OCI-LY7 (cell line): ENCODE results near the gene VWA5B2. TPM values are rescaled to one million over a fixed set of nuclear protein-coding genes. Genes with fewer than 3 reads are reported as not detected.

ENCODE experiments used
- BruUV-seq: library from RNA; stranded (reverse); fragments of 400-500 nt; replicated peaks from 2 replicates; lab custom pipeline; 2021; lab: Mats Ljungman, UMichigan
- CTCF ChIA-PET: fragments of 300-600 bp; sonication (Branson Sonifier 250); formaldehyde crosslinking; loops from one replicate; lab custom pipeline; 2022; ENCODE audit warnings: antibody characterized with exemption; ENCODE audit not compliant: unreplicated experiment; lab: Charles Lee
- POLR2A ChIA-PET: fragments of 300-600 bp; sonication (Branson Sonifier 250); formaldehyde crosslinking; loops from one replicate; lab custom pipeline; 2022; ENCODE audit warnings: antibody characterized with exemption; lab: Charles Lee
- DNase-seq: peaks from one replicate; pipeline ENCODE4 v3.0.0-alpha.2; 2015; ENCODE audit warnings: low spot score
- H2AFZ ChIP-seq: fragments of 200-600 bp; sonication (generic), shearing (Covaris generic); 2 replicates; pipeline ENCODE4 v1.6.1; 2014; ENCODE audit warnings: mild to moderate bottlenecking, antibody characterized with exemption, low read length, moderate library complexity
- H3K27ac ChIP-seq: fragments of 200-600 bp; sonication (generic); 2 replicates; pipeline ENCODE4 v1.5.1; 2014; ENCODE audit warnings: mixed run types, low read depth, mild to moderate bottlenecking, moderate library complexity, low read length, inconsistent platforms; ENCODE audit not compliant: poor library complexity, severe bottlenecking
- H3K36me3 ChIP-seq: fragments of 200-600 bp; sonication (generic); 2 replicates; pipeline ENCODE4 v1.6.1; 2014; ENCODE audit warnings: mild to moderate bottlenecking, antibody characterized with exemption, low read length, moderate library complexity, mixed read lengths; ENCODE audit not compliant: insufficient read depth
- H3K4me1 ChIP-seq: fragments of 200-600 bp; sonication (generic); 2 replicates; pipeline ENCODE4 v1.5.1; 2014; ENCODE audit warnings: mild to moderate bottlenecking, low read length; ENCODE audit not compliant: insufficient read depth, poor library complexity, severe bottlenecking
- H3K4me2 ChIP-seq: fragments of 200-600 bp; sonication (generic); 2 replicates; pipeline ENCODE4 v1.6.1; 2014; ENCODE audit warnings: mild to moderate bottlenecking, low read length
- H3K4me3 ChIP-seq: fragments of 200-600 bp; sonication (generic); 2 replicates; pipeline ENCODE4 v1.5.1; 2014; ENCODE audit warnings: mild to moderate bottlenecking, low read depth, low read length; ENCODE audit not compliant: poor library complexity, severe bottlenecking
- H3K79me2 ChIP-seq: fragments of 200-600 bp; sonication (generic); 2 replicates; pipeline ENCODE4 v1.6.1; 2016; ENCODE audit warnings: low read depth, mild to moderate bottlenecking, low read length, moderate library complexity, mixed read lengths; ENCODE audit not compliant: insufficient read depth
- H3K9me2 ChIP-seq: fragments of 200-600 bp; sonication (generic); 2 replicates; pipeline ENCODE4 v1.6.1; 2016; ENCODE audit warnings: mild to moderate bottlenecking, low read length, mixed read lengths; ENCODE audit not compliant: insufficient read depth
- H3K9me3 ChIP-seq: fragments of 200-600 bp; sonication (generic); 2 replicates; pipeline ENCODE4 v1.6.1; 2014; ENCODE audit warnings: mild to moderate bottlenecking, mixed run types, low read length, mixed read lengths
- H4K20me1 ChIP-seq: fragments of 200-600 bp; sonication (generic); 2 replicates; pipeline ENCODE4 v1.6.1; 2014; ENCODE audit warnings: mild to moderate bottlenecking, antibody characterized with exemption, low read length, moderate library complexity, mixed read lengths; ENCODE audit not compliant: insufficient read depth
- CTCF ChIP-seq: fragments of 200-600 bp; sonication (generic); conservative IDR thresholded peaks from 2 replicates; pipeline ENCODE4 v1.5.1; 2014; ENCODE audit warnings: mild to moderate bottlenecking, antibody characterized with exemption, low read length, moderate library complexity, mixed read lengths
- EZH2phosphoT487 ChIP-seq: fragments of 200-600 bp; sonication (generic); IDR thresholded peaks from 2 replicates; pipeline ENCODE4 v1.6.1; 2018; ENCODE audit warnings: low read depth, borderline replicate concordance, mild to moderate bottlenecking, mixed run types, antibody characterized with exemption, low read length, moderate library complexity, mixed read lengths
- intact Hi-C: fragments of 100-400 bp; cut with micrococcal nuclease; formaldehyde crosslinking; loops from one replicate; pipeline ENCODE4 v1.10.0; 2022; ENCODE audit not compliant: unreplicated experiment
- microRNA-seq: library from miRNA; unstranded; fragments of <30 nt; microRNA quantifications from one replicate; pipeline ENCODE4 v1.2.0, GENCODE V29; 2022; ENCODE audit warnings: borderline replicate concordance
- small RNA-seq: library from RNA; depleted of rRNA; stranded (forward); fragments of <200 nt; gene quantifications from one replicate; pipeline ENCODE3, GENCODE V24; 2014
- total RNA-seq, 2 experiments: library from RNA; depleted of rRNA in 1 of 2; stranded (reverse); fragments of >200 nt in 1 of 2; shearing (Covaris generic) in 1 of 2; gene quantifications; 2 replicates each; pipeline ENCODE4 v1.2.3, GENCODE V29; 2014 to 2022

VWA5B2 gene
- total RNA-seq, 2 experiments from 2014 or later, result not detected

- Histone ChIP-seq H3K4me1 (no peaks in the 10 kb centered on the region), H4K20me1 (no peaks in the 10 kb centered on the region), H3K4me2 (no peak overlapping the region), H3K79me2 (no peaks in the 10 kb centered on the region), H3K9me3 (no peaks in the 10 kb centered on the region), H3K36me3 (no peaks in the 10 kb centered on the region), H3K4me3 (no peak overlapping the region), H3K9me2 (no peaks in the 10 kb centered on the region), H2AFZ (no peak overlapping the region), H3K27ac (no peak overlapping the region)
- POLR2A ChIA-PET, result no interaction called here
- DNase-seq, result no peak
- TF ChIP-seq CTCF, result no peak
- TF ChIP-seq EZH2phosphoT487, result no peak
- no TSS peak for BruUV-seq
- intact Hi-C loops, result no loop called here
- CTCF ChIA-PET, result no interaction called here
Measured at GRCh38 chr3:184291044-184291737, 61.8 kb downstream of the VWA5B2 start.

Small RNA genes within 50 kb of the gene (microRNA-seq; reads per million reads assigned to microRNA genes)
- not detected for gene MIR1224

Small RNA genes within 50 kb of the gene (small RNA-seq; reads per million reads assigned to genes)
- not detected for gene MIR1224

Other genes starting within 250 kb of the VWA5B2 start
- gene ABCC5, start 211.7 kb upstream of the VWA5B2 start, total RNA-seq (2014; rRNA removed; shearing (Covaris generic)), result 18.1 and 28.5 TPM in 2 replicates
- gene ABCC5, start 211.7 kb upstream of the VWA5B2 start, total RNA-seq (2022), result 24.8 and 27.2 TPM in 2 replicates
- not detected in 2 replicates for gene HTR3D, start 197.8 kb upstream of the VWA5B2 start, total RNA-seq (2014; rRNA removed; shearing (Covaris generic))
- not detected in 2 replicates for gene HTR3D, start 197.8 kb upstream of the VWA5B2 start, total RNA-seq (2022)
- gene HTR3C, start 176.5 kb upstream of the VWA5B2 start, total RNA-seq (2014; rRNA removed; shearing (Covaris generic)), result not detected in 2 replicates
- gene HTR3C, start 176.5 kb upstream of the VWA5B2 start, total RNA-seq (2022), result not detected in 2 replicates
- gene HTR3E, start 132.5 kb upstream of the VWA5B2 start, total RNA-seq (2014; rRNA removed; shearing (Covaris generic)), result not detected in 2 replicates
- not detected in 2 replicates for gene HTR3E, start 132.5 kb upstream of the VWA5B2 start, total RNA-seq (2022)
- gene EIF2B5, start 94.2 kb upstream of the VWA5B2 start, total RNA-seq (2014; rRNA removed; shearing (Covaris generic)), result 41.1 and 66.1 TPM in 2 replicates
- gene EIF2B5, start 94.2 kb upstream of the VWA5B2 start, total RNA-seq (2022), result 56.7 and 57.4 TPM in 2 replicates
- 38.5 and 41.3 TPM in 2 replicates for gene DVL3, start 74.2 kb upstream of the VWA5B2 start, total RNA-seq (2014; rRNA removed; shearing (Covaris generic))
- 65.6 and 70.4 TPM in 2 replicates for gene DVL3, start 74.2 kb upstream of the VWA5B2 start, total RNA-seq (2022)
- gene AP2M1, start 54.7 kb upstream of the VWA5B2 start, total RNA-seq (2014; rRNA removed; shearing (Covaris generic)), result 141 and 147 TPM in 2 replicates
- gene AP2M1, start 54.7 kb upstream of the VWA5B2 start, total RNA-seq (2022), result 158 and 168 TPM in 2 replicates
- 38.9 and 51.6 TPM in 2 replicates for gene ABCF3, start 43.4 kb upstream of the VWA5B2 start, total RNA-seq (2014; rRNA removed; shearing (Covaris generic))
- gene ABCF3, start 43.4 kb upstream of the VWA5B2 start, total RNA-seq (2022), result 59.0 and 67.1 TPM in 2 replicates
- gene ALG3, start 19.4 kb downstream of the VWA5B2 start, total RNA-seq (2014; rRNA removed; shearing (Covaris generic)), result 35.3 and 45.3 TPM in 2 replicates
- gene ALG3, start 19.4 kb downstream of the VWA5B2 start, total RNA-seq (2022), result 60.2 and 61.0 TPM in 2 replicates
- gene EEF1AKMT4, start 20.1 kb downstream of the VWA5B2 start, total RNA-seq (2014; rRNA removed; shearing (Covaris generic)), result 18.8 and 20.1 TPM in 2 replicates
- 13.2 and 18.8 TPM in 2 replicates for gene EEF1AKMT4, start 20.1 kb downstream of the VWA5B2 start, total RNA-seq (2022)
- gene CAMK2N2, start 32.0 kb downstream of the VWA5B2 start, total RNA-seq (2014; rRNA removed; shearing (Covaris generic)), result not detected in 2 replicates
- gene CAMK2N2, start 32.0 kb downstream of the VWA5B2 start, total RNA-seq (2022), result 0.28 TPM in 1 of 2 replicates, not detected in the other
- gene ECE2, start 46.4 kb downstream of the VWA5B2 start, total RNA-seq (2014; rRNA removed; shearing (Covaris generic)), result not detected in 2 replicates
- not detected in 2 replicates for gene ECE2, start 46.4 kb downstream of the VWA5B2 start, total RNA-seq (2022)
- 158 and 205 TPM in 2 replicates for gene PSMD2, start 69.7 kb downstream of the VWA5B2 start, total RNA-seq (2014; rRNA removed; shearing (Covaris generic))
- gene PSMD2, start 69.7 kb downstream of the VWA5B2 start, total RNA-seq (2022), result 182 and 219 TPM in 2 replicates
- 245 and 293 TPM in 2 replicates for gene EIF4G1, start 85.0 kb downstream of the VWA5B2 start, total RNA-seq (2014; rRNA removed; shearing (Covaris generic))
- 350 and 412 TPM in 2 replicates for gene EIF4G1, start 85.0 kb downstream of the VWA5B2 start, total RNA-seq (2022)
- 3.8 and 5.2 TPM in 2 replicates for gene FAM131A, start 108.0 kb downstream of the VWA5B2 start, total RNA-seq (2014; rRNA removed; shearing (Covaris generic))
- gene FAM131A, start 108.0 kb downstream of the VWA5B2 start, total RNA-seq (2022), result 3.7 and 4.2 TPM in 2 replicates
- 4.2 and 8.5 TPM in 2 replicates for gene CLCN2, start 132.0 kb downstream of the VWA5B2 start, total RNA-seq (2014; rRNA removed; shearing (Covaris generic))
- 14.2 and 15.0 TPM in 2 replicates for gene CLCN2, start 132.0 kb downstream of the VWA5B2 start, total RNA-seq (2022)
- 62.5 and 85.8 TPM in 2 replicates for gene POLR2H, start 132.1 kb downstream of the VWA5B2 start, total RNA-seq (2014; rRNA removed; shearing (Covaris generic))
- 73.0 and 80.1 TPM in 2 replicates for gene POLR2H, start 132.1 kb downstream of the VWA5B2 start, total RNA-seq (2022)
- gene THPO, start 148.6 kb downstream of the VWA5B2 start, total RNA-seq (2014; rRNA removed; shearing (Covaris generic)), result not detected in 2 replicates
- gene THPO, start 148.6 kb downstream of the VWA5B2 start, total RNA-seq (2022), result not detected in 2 replicates
- gene CHRD, start 150.5 kb downstream of the VWA5B2 start, total RNA-seq (2014; rRNA removed; shearing (Covaris generic)), result 0.16 TPM in 1 of 2 replicates, not detected in the other
- gene CHRD, start 150.5 kb downstream of the VWA5B2 start, total RNA-seq (2022), result 0.07 TPM in 1 of 2 replicates, not detected in the other